NAMALWA (cell line): ENCODE measurements around the gene OR4C5.
"Not testable (repeated sequence)": the region's sequence is repeated elsewhere in the genome, so short reads cannot be mapped to it uniquely, and the experiment has no call there.

ENCODE experiments used
- DNase-seq: peaks from one replicate; pipeline ENCODE4 v3.0.0-alpha.2; 2015; ENCODE audit warnings: low spot score

OR4C5 gene

DNA sequence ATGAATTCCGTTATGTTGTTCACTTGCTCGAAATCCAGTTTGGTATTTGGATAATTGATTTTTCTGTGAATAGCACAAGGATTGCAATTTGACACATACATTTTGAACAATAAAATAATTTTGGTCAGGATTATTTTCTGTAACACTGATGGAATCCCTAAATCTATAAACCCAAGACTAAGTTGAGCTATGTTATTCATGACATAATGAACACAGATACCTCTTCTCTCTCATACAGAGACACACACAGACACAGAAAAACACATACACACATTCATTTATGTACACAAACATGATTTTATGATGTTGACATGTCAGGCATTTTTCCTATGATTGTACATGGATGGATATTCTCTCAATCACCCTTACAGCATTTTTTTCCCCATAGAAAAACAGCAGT is at the start of gene OR4C5:
Gene OR4C5, minus strand, starts transcription at position 101 of the 400 bp plus-strand sequence. Its CDS starts 0 bp downstream, at position 101.
- no peak for DNase-seq

DNA sequence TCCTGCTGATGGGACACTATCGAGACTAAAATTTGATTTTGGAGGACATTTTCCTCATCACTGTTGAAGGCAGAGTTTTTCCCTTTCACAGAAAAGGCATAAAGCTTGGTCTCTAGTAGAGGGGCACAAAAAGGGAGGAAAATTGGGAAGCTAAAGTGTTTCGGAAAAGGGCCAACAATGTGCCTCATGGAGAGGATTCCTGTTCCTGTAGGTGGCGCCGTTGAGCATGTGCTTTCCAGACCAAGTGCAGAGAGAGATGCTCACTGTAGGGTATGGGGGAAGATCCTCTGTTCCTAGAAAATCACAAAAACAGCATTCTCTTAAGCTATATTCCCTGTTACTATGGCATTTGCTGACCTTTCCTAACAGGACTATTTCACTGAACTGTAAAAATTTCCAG is 18.4 kb upstream of the OR4C5 start:
- DNase-seq = peak; percentile 20

DNA sequence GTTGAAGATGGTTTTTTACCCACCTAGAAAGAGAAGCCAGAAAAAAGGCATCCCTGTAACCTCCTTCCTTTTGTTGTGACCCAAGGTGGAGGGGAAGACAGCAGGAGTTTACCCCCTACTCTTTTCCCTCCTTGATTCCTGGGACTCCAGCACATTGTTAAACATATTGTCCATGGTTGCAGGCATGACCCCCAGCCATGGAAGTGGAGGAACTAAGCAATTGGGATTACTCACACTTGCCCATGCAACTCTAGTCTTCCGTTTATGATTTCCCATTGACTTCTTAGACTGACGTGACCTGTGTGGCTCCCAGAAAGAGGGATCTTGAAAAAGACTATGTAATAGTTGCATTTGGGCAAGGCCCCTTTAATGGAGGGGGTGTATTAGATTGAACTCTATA is 17.9 kb upstream of the OR4C5 start:
- not testable (repeated sequence) for DNase-seq

DNA sequence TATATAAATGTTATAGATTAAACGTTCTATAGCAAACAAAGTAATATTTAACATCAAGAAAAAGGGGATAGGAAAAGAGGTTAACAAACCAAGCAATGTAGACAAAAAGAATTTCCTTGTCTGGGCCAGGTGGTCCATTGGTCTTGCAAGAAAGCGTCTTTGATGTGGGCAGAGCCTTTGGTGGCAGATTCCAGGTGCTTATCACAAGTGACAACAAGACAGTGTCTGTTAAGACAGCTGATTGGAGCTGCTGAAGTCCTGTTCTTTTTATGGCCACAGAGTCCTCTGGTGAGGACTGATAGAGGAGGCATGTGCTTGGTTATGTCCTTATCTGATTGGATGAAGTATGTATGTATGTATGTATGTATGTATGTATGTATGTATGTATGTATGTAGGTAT is 5.0 kb downstream of the OR4C5 start:
- not testable (repeated sequence) for DNase-seq

DNA sequence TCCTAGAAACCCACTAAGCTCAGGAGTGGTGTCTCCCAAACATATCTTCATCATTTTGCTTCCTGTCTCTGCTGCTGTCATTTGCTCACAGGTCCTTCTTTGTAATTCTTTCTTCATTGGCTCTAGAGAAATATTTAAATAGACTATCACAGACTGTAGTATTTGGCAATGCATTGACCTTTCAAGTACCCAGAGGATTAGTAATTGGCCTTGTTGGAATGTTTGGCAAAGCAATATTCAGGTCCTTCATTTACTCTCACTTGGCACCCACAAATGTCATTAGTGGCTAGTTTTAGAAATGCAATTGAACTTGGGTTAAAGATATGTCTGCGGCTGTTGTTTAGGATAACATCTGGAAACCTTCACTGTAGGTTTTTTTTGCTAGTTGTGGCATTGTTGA is 11.6 kb downstream of the OR4C5 start:
- no peak for DNase-seq

DNA sequence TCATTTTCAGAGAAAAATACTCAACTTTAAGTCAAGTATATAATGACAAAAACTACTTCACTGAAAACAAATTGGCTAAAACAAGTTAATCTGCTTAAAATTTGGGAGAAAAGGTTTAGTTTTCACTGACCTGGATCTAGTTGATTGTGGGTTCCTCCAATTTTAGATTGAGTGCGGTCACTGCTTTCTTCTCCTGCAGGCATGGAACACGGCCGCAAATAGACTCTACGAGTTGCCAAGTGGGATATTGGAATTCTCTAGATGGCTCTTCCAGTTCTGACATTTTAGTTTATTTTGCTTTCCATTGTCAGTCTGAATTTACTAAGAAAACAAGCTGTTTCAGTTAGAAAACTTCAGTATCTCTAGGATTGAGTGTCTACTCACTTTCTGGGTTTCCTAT is 12.3 kb downstream of the OR4C5 start:
- DNase-seq = no peak

DNA sequence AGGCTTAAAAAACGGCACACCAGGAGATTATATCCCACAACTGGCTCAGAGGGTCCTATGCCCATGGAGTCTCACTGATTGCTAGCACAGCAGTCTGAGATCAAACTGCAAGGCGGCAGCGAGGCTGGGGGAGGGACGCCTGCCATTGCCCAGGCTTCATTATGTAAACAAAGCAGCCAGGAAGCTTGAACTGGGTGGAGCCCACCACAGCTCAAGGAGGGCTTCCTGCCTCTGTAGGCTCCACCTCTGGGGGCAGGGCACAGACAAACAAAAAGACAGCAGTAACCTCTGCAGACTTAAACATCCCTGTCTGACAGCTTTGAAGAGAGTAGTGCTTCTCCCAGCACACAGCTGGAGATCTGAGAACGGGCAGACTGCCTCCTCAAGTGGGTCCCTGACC is 20.0 kb downstream of the OR4C5 start:
- not testable (repeated sequence) for DNase-seq

DNA sequence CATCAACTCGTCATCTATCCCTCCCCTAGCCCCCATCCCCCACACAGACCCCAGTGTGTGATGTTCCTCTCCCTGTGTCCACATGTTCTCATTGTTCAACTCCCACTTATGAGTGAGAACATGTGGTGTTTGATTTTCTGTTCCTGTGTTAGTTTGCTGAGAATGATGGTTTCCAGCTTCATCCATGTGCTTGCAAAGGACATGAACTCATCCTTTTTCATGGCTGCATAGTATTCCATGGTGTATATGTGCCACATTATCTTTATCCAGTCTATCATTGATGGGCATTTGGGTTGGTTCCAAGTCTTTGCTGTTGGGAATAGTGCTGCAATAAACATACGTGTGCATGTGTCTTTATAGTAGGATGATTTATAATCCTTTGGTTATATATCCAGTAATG is 23.8 kb downstream of the OR4C5 start:
- not testable (repeated sequence) for DNase-seq

DNA sequence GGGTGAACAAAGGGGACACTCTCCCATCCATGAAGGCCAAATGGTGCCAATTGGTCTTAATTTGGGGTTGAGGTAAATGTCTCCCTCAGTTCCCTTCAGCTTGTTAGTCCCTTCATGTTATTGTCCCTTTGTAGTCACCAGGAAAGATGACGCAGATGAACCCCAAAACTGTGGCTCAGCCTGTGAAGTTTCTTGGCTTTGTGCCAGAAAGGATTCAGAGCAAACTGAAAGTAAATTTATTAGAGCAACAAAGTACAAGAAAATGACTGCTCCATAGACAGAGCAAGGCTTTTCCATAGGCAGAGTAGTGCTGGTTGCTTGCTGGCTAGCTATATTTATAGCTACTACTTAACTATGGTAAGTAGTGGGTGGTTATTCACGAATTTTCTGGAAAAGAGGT is 24.8 kb downstream of the OR4C5 start:
- DNase-seq = no peak

DNA sequence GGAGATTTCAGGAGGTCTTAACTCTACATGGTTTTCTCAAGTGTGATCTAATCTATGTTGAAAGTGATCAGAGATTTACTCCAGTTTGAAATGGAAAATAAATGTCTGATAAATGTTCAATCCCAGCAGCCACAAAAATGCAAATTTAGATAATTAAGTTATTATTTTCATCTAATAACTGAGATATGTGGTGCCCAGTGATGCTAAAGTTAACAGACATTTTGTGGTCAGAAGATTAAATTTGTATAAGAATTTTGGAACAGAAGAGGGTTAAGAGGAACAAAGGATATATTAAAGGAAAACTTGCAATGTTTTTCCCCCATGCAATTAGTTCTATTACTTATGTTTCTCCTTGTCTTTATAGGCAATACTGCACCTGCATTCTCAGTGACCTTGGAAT is 41.6 kb downstream of the OR4C5 start, which contains the start of gene OR4C3:
Gene OR4C3, plus strand, starts transcription at position 301 of the 400 bp plus-strand sequence. CDS start 102 bp downstream, outside the sequence.
- DNase-seq = not testable (repeated sequence)

DNA sequence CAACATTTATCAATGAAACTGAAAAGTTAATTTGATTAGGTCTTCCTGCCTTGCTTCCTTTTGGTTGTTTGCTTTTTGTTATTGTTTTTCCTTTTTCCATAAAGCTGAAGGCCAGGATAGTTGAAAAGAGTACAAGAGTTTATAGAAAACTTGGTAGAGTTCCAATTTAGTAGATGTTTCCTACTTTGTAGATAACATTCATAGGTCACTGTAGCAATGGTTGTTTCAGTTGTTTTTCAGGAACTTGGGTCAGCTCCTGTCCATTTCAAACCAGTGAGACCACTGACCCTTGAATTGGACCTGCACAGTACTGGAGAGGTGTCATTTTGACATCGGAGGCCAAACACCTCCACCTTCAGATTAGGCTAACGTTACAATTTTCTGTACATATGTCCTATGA is 46.5 kb downstream of the OR4C5 start:
- DNase-seq = not testable (repeated sequence)
